ENCODE data around the gene SLC29A1.

Gene SLC29A1

DNA sequence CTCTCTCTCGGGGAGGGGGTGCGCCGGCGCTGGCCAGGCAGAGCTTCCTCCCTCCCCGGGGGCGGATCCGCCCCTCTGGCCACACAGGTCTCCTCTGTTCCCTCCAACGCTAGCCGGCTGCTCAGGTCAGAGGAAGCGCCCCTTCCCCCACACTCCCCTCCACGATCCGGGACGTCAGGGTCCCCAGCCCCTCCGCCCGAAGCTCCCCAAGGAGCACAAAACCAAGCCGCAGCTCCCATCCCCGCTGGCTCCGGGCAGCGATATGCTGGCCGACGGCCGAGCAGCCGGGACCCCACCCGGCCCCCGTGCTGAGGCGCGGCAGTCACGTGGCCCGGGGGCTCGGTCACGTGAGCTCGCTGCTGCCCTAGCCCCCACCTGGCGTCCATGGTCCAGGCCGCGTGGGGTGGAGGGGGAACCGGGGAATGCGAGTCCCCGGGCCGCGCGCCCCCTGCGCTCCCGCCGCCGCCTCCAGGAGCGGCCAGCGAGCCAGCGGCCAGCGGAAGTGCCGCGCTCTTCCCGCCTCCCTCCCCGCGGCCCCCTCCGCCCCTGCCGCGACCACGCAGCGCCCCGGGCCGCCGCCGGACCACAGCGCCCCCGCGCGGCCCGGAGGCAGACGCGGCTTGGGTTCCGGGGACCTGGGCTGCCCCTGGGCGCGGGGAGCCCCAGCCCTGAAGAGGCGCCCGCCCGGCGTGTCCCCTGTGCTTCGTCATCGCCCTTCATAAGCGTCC lies 33.8 kb downstream of the SLC29A1 start, which contains the start of gene SLC35B2:
SLC35B2 (minus strand) TSS at position 504 of the 728 bp plus-strand sequence; CDS start at position 386, 118 bp downstream.
- Histone ChIP-seq H3K9ac (ENCODE audit: low read length) (peak within 1 kb of the TSS; percentile 84), H3K27me3 (ENCODE audit: control insufficient read depth, insufficient read depth, low read length) (no peaks in the 10 kb centered on the region), H3K36me3 (ENCODE audit: control insufficient read depth, insufficient read depth, low read length) (peaks cover 18% of the 10 kb centered on the region), H3K4me1 (ENCODE audit: control insufficient read depth, insufficient read depth, low read length) (peaks cover 29% of the 10 kb centered on the region), H3K4me3 (ENCODE audit: low read length) (peak within 1 kb of the TSS; percentile 75), H3K9me3 (ENCODE audit: control insufficient read depth, low read length) (no peaks in the 10 kb centered on the region)

DNA sequence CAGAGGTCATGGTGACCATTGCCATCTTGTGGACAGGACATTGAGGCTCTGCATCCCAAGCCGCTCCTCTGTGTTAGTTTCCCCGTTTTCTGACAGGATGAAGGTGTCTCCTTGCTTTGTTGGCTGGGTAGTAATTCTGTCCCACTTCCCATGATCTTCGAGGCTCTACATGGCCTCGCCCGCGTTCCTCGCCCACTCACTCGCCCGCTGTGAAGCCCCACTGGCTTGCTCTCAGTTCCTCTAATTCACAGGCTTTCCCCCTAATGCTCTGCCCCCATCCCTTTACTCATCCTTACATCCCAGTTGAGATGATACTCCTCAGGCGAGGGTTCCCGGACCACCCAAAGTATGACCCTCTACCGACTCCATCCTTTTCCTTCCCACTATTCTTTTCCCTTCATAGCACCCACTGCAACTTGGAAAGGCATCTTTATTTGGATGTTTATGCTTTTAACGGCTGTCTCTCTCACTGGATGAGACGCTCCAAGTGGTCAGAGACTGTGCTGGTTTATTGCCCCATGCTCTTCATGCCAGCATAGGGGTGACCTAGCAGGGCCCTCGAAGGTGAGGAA lies 34.4 kb downstream of the SLC29A1 start:
- peaks cover 21% of the 10 kb centered on the region for H3K36me3 ChIP-seq (ENCODE audit: control insufficient read depth, insufficient read depth, low read length)
- no peaks in the 10 kb centered on the region for H3K27me3 ChIP-seq (ENCODE audit: control insufficient read depth, insufficient read depth, low read length)
- H3K9me3 ChIP-seq (ENCODE audit: control insufficient read depth, low read length) = no peaks in the 10 kb centered on the region
- H3K4me1 ChIP-seq (ENCODE audit: control insufficient read depth, insufficient read depth, low read length) = peaks cover 36% of the 10 kb centered on the region
- H3K4me3 ChIP-seq (ENCODE audit: low read length) = no peak overlapping the region
- peak overlapping the region; percentile 49 for H3K9ac ChIP-seq (ENCODE audit: low read length)

DNA sequence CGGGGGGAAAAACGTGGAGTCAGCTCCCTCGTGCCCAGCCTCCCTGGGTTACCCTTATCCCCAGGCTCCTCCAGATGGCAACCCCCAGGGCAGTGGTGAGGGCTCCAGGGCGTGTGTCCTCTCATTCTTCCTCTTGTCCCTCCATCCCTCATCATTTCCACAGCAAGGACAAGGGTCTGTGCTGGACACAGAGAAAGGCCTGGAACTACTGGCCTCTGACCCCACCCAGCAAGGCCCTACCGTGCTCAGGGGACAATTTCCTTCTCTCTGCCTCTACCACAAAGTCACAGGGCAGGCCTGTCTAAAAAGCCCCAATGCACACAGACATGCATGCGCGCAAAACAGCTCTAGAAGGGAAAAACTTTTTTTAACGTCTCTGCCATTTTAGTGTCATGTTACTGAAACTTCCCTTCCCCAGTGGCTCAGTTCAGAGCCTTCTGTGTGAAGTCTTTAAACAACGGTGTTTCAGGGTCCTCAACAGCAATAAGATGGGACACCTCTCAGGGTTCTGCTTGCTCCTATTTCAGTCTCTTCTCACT lies 35.0 kb downstream of the SLC29A1 start:
- Histone ChIP-seq H3K36me3 (ENCODE audit: control insufficient read depth, insufficient read depth, low read length) (peaks cover 21% of the 10 kb centered on the region), H3K27me3 (ENCODE audit: control insufficient read depth, insufficient read depth, low read length) (no peaks in the 10 kb centered on the region), H3K4me1 (ENCODE audit: control insufficient read depth, insufficient read depth, low read length) (peaks cover 39% of the 10 kb centered on the region), H3K9ac (ENCODE audit: low read length) (no peak overlapping the region), H3K9me3 (ENCODE audit: control insufficient read depth, low read length) (no peaks in the 10 kb centered on the region), H3K4me3 (ENCODE audit: low read length) (no peak overlapping the region)

DNA sequence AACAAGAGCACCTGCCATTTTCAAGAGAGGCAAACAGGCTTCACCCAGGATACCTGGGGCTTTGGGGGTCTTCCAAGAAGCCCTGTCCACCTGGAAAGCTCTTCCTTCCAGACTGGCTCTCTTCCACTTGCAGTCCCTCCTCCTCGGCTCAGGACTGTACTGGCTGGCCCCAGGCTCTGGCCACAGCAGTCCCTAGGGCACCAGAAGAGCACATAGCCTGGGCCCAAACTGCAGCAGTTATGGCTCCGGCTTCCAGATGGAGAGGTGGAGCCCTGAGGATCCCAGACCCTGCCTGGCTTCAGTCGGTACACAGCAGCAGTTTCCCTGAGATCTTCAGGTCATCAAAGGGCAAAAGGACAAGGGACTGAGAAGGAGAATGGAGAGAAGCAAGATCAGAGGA lies 35.5 kb downstream of the SLC29A1 start:
- H3K36me3 ChIP-seq (ENCODE audit: control insufficient read depth, insufficient read depth, low read length) = peaks cover 21% of the 10 kb centered on the region
- H3K4me1 ChIP-seq (ENCODE audit: control insufficient read depth, insufficient read depth, low read length) = peaks cover 42% of the 10 kb centered on the region

DNA sequence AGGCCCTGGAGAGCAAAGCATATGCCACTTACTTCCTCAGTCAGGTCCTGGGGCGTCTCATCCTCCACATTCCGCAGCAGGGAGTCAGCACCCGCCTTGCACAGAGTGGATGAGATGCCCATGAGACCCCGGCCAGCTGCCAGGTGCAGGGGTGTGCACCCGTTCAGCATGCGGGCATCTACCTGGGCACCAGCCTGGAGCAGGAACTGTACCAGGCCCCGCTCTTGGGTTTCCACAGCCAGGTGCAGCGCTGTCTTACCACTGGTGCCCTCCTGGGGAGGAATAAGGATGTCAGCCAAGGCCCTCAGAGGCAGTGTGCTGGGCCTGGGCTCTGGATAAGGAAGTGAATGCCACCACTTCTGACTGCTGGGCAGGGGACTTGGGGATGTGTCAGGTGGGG lies 36.6 kb downstream of the SLC29A1 start:
- peaks cover 11% of the 10 kb centered on the region for H3K36me3 ChIP-seq (ENCODE audit: control insufficient read depth, insufficient read depth, low read length)
- peaks cover 49% of the 10 kb centered on the region for H3K4me1 ChIP-seq (ENCODE audit: control insufficient read depth, insufficient read depth, low read length)
- H3K4me3 ChIP-seq (ENCODE audit: low read length) = no peak overlapping the region
- no peaks in the 10 kb centered on the region for H3K27me3 ChIP-seq (ENCODE audit: control insufficient read depth, insufficient read depth, low read length)
- no peaks in the 10 kb centered on the region for H3K9me3 ChIP-seq (ENCODE audit: control insufficient read depth, low read length)
- no peak overlapping the region for H3K9ac ChIP-seq (ENCODE audit: low read length)

More for the DNA sequence above, 35.5 kb downstream of the SLC29A1 start:
- no peak overlapping the region for H3K9ac ChIP-seq (ENCODE audit: low read length)
- no peaks in the 10 kb centered on the region for H3K9me3 ChIP-seq (ENCODE audit: control insufficient read depth, low read length)
- H3K4me3 ChIP-seq (ENCODE audit: low read length) = no peak overlapping the region
- H3K27me3 ChIP-seq (ENCODE audit: control insufficient read depth, insufficient read depth, low read length) = no peaks in the 10 kb centered on the region

DNA sequence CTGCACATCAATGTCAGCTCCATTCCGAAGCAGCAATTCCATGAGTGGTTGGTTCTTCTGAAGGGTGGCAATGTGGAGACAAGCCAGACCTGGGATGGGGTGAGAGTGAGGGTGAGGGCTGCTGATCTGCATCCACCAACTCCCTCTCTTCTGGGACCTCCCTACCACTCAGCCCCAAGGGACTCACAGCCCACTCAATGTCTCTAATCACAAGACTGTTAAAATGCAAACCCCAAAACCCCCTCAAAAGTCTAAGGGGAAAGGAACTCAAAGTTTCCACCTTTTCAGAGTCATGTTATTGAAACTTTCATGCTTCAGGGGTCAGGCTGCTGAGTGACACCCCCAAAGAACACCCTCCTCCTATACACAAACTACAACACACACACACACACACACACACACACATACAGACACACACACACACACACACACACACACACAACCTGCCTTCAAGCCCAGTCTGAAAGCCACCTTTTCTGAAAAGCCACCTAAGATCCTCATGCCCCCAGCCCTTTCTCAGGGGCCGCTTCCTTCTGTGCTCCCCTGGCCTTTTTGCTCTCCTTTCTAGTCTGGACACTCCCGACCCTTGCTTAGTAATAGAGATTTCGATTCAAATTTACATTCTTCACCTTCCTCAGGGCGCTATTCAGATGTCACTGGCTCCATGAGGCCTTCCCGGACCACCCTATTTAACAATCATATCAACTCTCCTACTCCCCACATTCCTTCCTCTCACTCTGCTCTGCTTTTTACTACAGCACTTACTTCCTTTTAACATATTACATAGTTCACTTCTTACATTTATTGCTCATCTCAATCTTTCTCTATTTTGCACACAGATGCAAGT lies 37.3 kb downstream of the SLC29A1 start:
- Histone ChIP-seq H3K4me1 (ENCODE audit: control insufficient read depth, insufficient read depth, low read length) (peaks cover 45% of the 10 kb centered on the region), H3K4me3 (ENCODE audit: low read length) (no peak overlapping the region)

DNA sequence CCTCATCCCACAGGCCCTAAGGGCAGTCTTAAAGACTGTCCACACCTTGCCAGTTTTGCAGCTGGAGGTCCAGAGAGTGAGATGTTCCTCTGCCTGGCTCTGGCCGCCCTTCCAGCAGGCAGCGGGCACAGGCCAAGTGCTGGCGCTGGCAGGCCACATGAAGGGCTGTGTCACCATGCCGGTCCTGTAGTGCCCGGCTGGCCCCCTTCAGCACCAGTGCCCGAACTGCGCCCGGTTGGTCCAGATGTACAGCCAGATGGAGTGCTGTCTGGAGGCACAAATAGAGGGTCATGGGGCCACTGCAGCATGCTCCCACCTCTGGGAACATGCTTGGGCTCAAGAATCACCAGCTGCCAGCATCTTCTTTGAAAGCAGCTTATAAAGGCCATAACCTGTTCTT lies 38.2 kb downstream of the SLC29A1 start:
- H3K9me3 ChIP-seq (ENCODE audit: control insufficient read depth, low read length) = no peaks in the 10 kb centered on the region
- no peaks in the 10 kb centered on the region for H3K27me3 ChIP-seq (ENCODE audit: control insufficient read depth, insufficient read depth, low read length)
- H3K4me1 ChIP-seq (ENCODE audit: control insufficient read depth, insufficient read depth, low read length) = peaks cover 36% of the 10 kb centered on the region
- H3K9ac ChIP-seq (ENCODE audit: low read length) = no peak overlapping the region
- H3K36me3 ChIP-seq (ENCODE audit: control insufficient read depth, insufficient read depth, low read length) = peaks cover 9% of the 10 kb centered on the region
- no peak overlapping the region for H3K4me3 ChIP-seq (ENCODE audit: low read length)

More for the DNA sequence above, 37.3 kb downstream of the SLC29A1 start:
- Histone ChIP-seq H3K27me3 (ENCODE audit: control insufficient read depth, insufficient read depth, low read length) (no peaks in the 10 kb centered on the region), H3K9ac (ENCODE audit: low read length) (no peak overlapping the region), H3K36me3 (ENCODE audit: control insufficient read depth, insufficient read depth, low read length) (peaks cover 9% of the 10 kb centered on the region), H3K9me3 (ENCODE audit: control insufficient read depth, low read length) (no peaks in the 10 kb centered on the region)

DNA sequence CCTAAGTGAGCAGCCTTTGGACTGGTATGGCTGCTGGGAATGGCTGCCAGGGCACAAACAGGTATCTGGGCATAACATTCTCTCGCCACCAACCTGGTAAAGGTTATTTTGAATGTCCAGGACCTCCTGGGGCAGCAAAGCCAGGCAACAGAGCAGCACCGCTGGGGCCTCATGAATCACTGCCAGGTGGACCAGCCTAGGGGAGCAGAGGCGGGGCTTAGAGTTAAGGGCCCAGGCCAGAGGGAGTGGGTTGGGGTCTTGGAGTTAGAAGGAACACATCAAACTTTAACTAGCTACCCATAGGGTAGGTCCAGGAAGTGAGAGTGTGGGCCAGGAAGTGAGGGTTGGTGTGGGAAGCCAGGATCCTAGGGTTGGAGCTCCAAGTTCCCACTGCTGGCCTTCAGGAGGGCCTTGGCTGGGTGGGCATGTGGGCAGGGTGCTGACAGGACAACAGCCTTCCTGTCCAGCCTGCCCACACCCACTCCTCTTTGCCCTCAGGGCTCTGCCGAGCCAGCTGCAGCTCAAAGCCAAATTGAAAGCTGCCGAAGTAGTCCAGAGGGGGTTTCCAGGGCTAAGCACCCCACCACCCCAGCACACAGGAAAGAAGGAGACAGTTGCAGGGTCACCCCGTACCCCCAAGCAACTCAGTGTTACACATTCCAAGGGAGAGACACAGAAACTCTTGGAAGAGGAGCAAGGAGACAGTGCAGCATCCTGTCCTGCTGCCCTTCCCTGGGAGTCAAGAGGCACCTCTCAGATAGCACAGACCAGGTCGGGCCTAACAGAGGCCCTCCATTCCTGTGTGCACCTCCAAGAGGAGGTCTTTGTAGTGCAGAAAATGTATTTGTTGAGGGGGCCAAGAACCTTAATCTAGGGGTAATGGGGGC lies 39.3 kb downstream of the SLC29A1 start:
- Histone ChIP-seq H3K4me3 (ENCODE audit: low read length) (peak overlapping the region; percentile 75), H3K36me3 (ENCODE audit: control insufficient read depth, insufficient read depth, low read length) (peaks cover 9% of the 10 kb centered on the region), H3K27me3 (ENCODE audit: control insufficient read depth, insufficient read depth, low read length) (no peaks in the 10 kb centered on the region), H3K9ac (ENCODE audit: low read length) (peak overlapping the region; percentile 71), H3K9me3 (ENCODE audit: control insufficient read depth, low read length) (no peaks in the 10 kb centered on the region), H3K4me1 (ENCODE audit: control insufficient read depth, insufficient read depth, low read length) (peaks cover 32% of the 10 kb centered on the region)

DNA sequence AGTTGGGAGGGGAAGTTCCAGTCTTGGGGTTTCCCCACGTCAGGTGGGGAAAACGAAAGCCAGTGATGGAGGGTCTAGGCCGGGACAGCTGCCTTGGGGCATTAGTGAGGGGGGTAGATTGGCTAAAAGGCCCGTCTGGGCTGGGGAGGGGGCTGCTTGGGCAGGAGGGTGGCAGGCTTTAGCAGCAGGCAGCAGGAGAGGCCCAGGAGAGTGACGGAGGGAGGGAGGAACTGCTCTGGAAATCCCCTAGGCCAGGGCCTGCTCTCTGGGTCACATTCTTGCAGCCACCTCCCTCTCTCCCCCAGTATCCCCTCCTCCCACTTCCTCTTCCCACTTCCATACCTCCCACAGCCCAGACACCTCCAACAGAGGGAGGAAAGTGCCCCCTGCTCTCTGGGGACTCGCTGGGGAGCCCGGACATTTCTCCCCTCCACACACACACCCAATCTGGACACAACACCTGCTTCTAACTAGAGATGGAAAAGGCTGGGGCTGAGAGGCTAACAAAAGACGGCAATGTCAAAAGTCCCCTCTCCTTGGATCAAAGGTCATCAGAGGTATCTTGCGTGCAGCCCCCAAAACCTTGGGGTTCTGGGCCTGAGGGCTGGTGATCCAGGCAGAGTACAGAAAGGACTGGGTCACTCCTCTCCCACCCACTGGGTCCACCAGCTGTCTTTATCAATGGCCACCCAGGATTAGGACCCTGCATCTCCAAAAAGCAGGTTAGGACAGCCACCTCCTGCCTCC lies 40.1 kb downstream of the SLC29A1 start:
- peaks cover 9% of the 10 kb centered on the region for H3K36me3 ChIP-seq (ENCODE audit: control insufficient read depth, insufficient read depth, low read length)
- peaks cover 29% of the 10 kb centered on the region for H3K4me1 ChIP-seq (ENCODE audit: control insufficient read depth, insufficient read depth, low read length)
- H3K4me3 ChIP-seq (ENCODE audit: low read length) = peak overlapping the region; percentile 75
- H3K27me3 ChIP-seq (ENCODE audit: control insufficient read depth, insufficient read depth, low read length) = peaks cover 5% of the 10 kb centered on the region
- peak overlapping the region; percentile 71 for H3K9ac ChIP-seq (ENCODE audit: low read length)
- H3K9me3 ChIP-seq (ENCODE audit: control insufficient read depth, low read length) = no peaks in the 10 kb centered on the region

DNA sequence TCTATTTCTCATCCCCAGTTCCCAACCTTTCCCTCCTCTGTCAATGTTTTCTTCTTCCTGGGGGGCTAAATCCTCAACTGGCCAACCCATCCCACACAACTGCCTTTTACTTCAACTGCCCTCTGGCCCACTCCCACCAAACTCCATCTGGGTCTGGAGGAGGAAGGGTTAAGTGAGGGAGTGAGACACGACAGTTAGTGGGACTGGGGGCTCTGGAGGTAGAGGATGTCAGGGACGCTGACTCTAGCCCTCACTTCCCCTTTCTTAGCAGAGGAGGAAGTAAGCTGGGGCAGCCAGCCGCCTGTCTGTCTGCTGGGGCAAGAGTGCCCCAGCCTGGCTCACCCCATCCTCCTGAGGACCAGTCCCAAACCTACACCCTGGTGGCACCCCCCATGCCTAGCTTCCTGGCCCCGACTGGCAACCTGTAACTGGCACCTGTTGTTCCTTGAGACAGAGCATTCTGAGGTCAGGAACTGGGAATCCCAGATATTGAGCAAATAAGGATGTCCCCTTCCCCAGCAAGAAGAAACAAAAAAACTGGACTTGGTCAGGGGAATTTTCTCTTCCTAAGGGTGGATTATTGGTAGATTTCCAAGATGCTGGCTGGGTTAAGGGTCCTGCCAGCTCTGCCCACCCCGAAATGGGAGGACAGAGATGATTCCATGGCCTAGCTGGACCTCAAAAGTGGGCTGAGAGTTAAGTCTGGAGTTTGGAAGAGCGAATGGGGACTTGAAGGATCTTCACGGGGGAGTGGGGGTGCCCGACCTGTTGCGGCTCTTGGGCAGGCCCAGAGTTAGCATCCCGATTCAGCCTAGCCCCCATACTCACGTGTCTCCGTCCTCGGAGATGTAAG lies 41.0 kb downstream of the SLC29A1 start:
- Histone ChIP-seq H3K4me1 (ENCODE audit: control insufficient read depth, insufficient read depth, low read length) (peaks cover 29% of the 10 kb centered on the region), H3K9me3 (ENCODE audit: control insufficient read depth, low read length) (no peaks in the 10 kb centered on the region), H3K4me3 (ENCODE audit: low read length) (peak overlapping the region; percentile 75), H3K27me3 (ENCODE audit: control insufficient read depth, insufficient read depth, low read length) (peaks cover 14% of the 10 kb centered on the region), H3K9ac (ENCODE audit: low read length) (peak overlapping the region; percentile 71), H3K36me3 (ENCODE audit: control insufficient read depth, insufficient read depth, low read length) (peaks cover 9% of the 10 kb centered on the region)

All from mucosa of stomach (tissue), 1 donor.